GM23338 (cell line): ENCODE data around the gene ARHGEF1. TPM values are rescaled to one million over a fixed set of nuclear protein-coding genes. Genes with fewer than 3 reads are reported as not detected.

Experiments used
- ATAC-seq: fragments of 200-7000 bp; cut with Tn5 transposase; 3 replicates; pipeline ENCODE4 v1.9.1; 2020
- DNase-seq: peaks from one replicate; pipeline ENCODE4 v3.0.0-alpha.2; 2015; ENCODE audit warnings: low spot score
- H2AFZ ChIP-seq: fragments of 200-600 bp; sonication (generic); 2 replicates; pipeline ENCODE4 v1.8.0; 2016; ENCODE audit warnings: antibody characterized with exemption, mild to moderate bottlenecking, moderate library complexity
- H3F3A ChIP-seq: fragments of 200-600 bp; sonication (generic); replicated peaks from 2 replicates; pipeline ENCODE4 v1.8.0; 2017; ENCODE audit warnings: antibody characterized with exemption, mixed run types, low read depth
- H3K27ac ChIP-seq: fragments of 200-600 bp; sonication (generic); 2 replicates; pipeline ENCODE4 v1.6.1; 2016; ENCODE audit warnings: low read depth
- H3K27me3 ChIP-seq: fragments of 200-600 bp; sonication (generic); 2 replicates; pipeline ENCODE4 v1.8.0; 2016; ENCODE audit warnings: mild to moderate bottlenecking, mixed run types, moderate library complexity; ENCODE audit not compliant: insufficient read depth
- H3K36me3 ChIP-seq: fragments of 200-600 bp; sonication (generic); 2 replicates; pipeline ENCODE4 v1.8.0; 2016; ENCODE audit warnings: mild to moderate bottlenecking; ENCODE audit not compliant: insufficient read depth
- H3K4me1 ChIP-seq: fragments of 200-600 bp; sonication (generic); 2 replicates; pipeline ENCODE4 v1.8.0; 2016; ENCODE audit warnings: mild to moderate bottlenecking, moderate library complexity; ENCODE audit not compliant: insufficient read depth
- H3K4me2 ChIP-seq: fragments of 200-600 bp; sonication (generic); 2 replicates; pipeline ENCODE4 v1.7.1; 2017; ENCODE audit warnings: mixed run types
- H3K4me3 ChIP-seq: fragments of 200-600 bp; sonication (generic); 2 replicates; pipeline ENCODE4 v1.6.1; 2016; ENCODE audit warnings: mixed run types
- H3K79me2 ChIP-seq: fragments of 200-600 bp; sonication (generic); replicated peaks from 2 replicates; pipeline ENCODE4 v1.8.0; 2017; ENCODE audit warnings: mild to moderate bottlenecking; ENCODE audit not compliant: insufficient read depth
- H3K9me2 ChIP-seq: fragments of 200-600 bp; sonication (generic); 2 replicates; pipeline ENCODE4 v1.8.0; 2017; ENCODE audit not compliant: insufficient read depth
- H4K20me1 ChIP-seq: fragments of 200-600 bp; sonication (generic); replicated peaks from 2 replicates; pipeline ENCODE4 v1.8.0; 2017; ENCODE audit warnings: mild to moderate bottlenecking; ENCODE audit not compliant: insufficient read depth
- H3K27ac Mint-ChIP-seq: 2 replicates; pipeline ENCODE4 v1.8.0; 2020; ENCODE audit warnings: inconsistent platforms, mild to moderate bottlenecking, moderate library complexity, mixed read lengths
- H3K27me3 Mint-ChIP-seq: 3 replicates; pipeline ENCODE4 v1.8.0; 2022; ENCODE audit warnings: low read depth, mild to moderate bottlenecking, moderate library complexity, mixed read lengths, inconsistent platforms; ENCODE audit not compliant: insufficient read depth, poor library complexity
- H3K36me3 Mint-ChIP-seq: 3 replicates; pipeline ENCODE4 v1.8.0; 2021; ENCODE audit warnings: low read depth, mild to moderate bottlenecking, inconsistent platforms, moderate library complexity, mixed read lengths
- H3K4me1 Mint-ChIP-seq: 3 replicates; pipeline ENCODE4 v1.8.0; 2020; ENCODE audit warnings: mild to moderate bottlenecking, inconsistent platforms, mixed read lengths
- H3K4me3 Mint-ChIP-seq: 3 replicates; pipeline ENCODE4 v1.8.0; 2021; ENCODE audit warnings: moderate library complexity, mild to moderate bottlenecking, inconsistent platforms, mixed read lengths
- H3K9me3 Mint-ChIP-seq: 3 replicates; pipeline ENCODE4 v1.8.0; 2020; ENCODE audit warnings: moderate library complexity, mild to moderate bottlenecking, inconsistent platforms, mixed read lengths
- CREB1 ChIP-seq: fragments of 250-450 bp; sonication (Bioruptor Pico); IDR thresholded peaks from 2 replicates; pipeline ENCODE4 v1.5.0; 2020; ENCODE audit warnings: low read depth, mild to moderate bottlenecking, moderate library complexity
- EZH2 ChIP-seq: fragments of 200-600 bp; sonication (generic); IDR thresholded peaks from one replicate; pipeline ENCODE4 v1.8.0; 2017; ENCODE audit warnings: antibody characterized with exemption, mild to moderate bottlenecking, low read depth; ENCODE audit not compliant: unreplicated experiment
- EZH2phosphoT487 ChIP-seq: fragments of 200-600 bp; sonication (generic); IDR thresholded peaks from one replicate; pipeline ENCODE4 v1.8.1; 2018; ENCODE audit warnings: antibody characterized with exemption; ENCODE audit not compliant: unreplicated experiment
- JUNB ChIP-seq: IDR thresholded peaks from one replicate; pipeline ENCODE4 v1.6.1; 2016; ENCODE audit warnings: antibody characterized with exemption; ENCODE audit not compliant: unreplicated experiment
- NANOG ChIP-seq: IDR thresholded peaks from 2 replicates; pipeline ENCODE4 v1.6.1; 2016; ENCODE audit warnings: antibody characterized with exemption, borderline replicate concordance
- POLR2AphosphoS5 ChIP-seq: IDR thresholded peaks from 2 replicates; pipeline ENCODE4 v1.6.1; 2016; ENCODE audit warnings: antibody characterized with exemption, low read depth
- STAT1 ChIP-seq: IDR thresholded peaks from one replicate; pipeline ENCODE4 v1.6.1; 2016; ENCODE audit warnings: antibody characterized with exemption; ENCODE audit not compliant: unreplicated experiment
- ZNF114 ChIP-seq: fragments of 250-450 bp; sonication (Bioruptor Pico); IDR thresholded peaks from 2 replicates; pipeline ENCODE4 v1.5.0; 2020; ENCODE audit warnings: mild to moderate bottlenecking, moderate library complexity
- ZNF331 ChIP-seq: fragments of 250-450 bp; sonication (Bioruptor Pico); IDR thresholded peaks from 2 replicates; pipeline ENCODE4 v1.5.0; 2020; ENCODE audit warnings: low read depth, mild to moderate bottlenecking, moderate library complexity
- polyA plus RNA-seq: library from polyadenylated mRNA; unstranded; fragments of >200 nt; fragmentation: Nextera tagmentation; extraction: Ambion mirVana; gene quantifications from 2 replicates; pipeline ENCODE4 v1.2.1, GENCODE V29; 2016
- total RNA-seq: library from RNA; depleted of rRNA; stranded (reverse); fragments of >200 nt; shearing (Covaris generic); gene quantifications from 2 replicates; pipeline ENCODE4 v1.2.3, GENCODE V29; 2014
- TF ChIP-seq, protein P1 (sequence below), 2 experiments: fragments of 200-600 bp in 1 of 2; sonication (generic) in 1 of 2; conservative IDR thresholded peaks; 2 replicates each; pipeline versions ENCODE4 v1.5.1 to v1.6.1; 2016 to 2017; ENCODE audit warnings: antibody characterized with exemption in 2 of 2, low read depth in 2 of 2, mild to moderate bottlenecking in 2 of 2, moderate library complexity in 1 of 2
- TF ChIP-seq, protein P2 (sequence below): fragments of 250-450 bp; sonication (Bioruptor Pico); IDR thresholded peaks from 2 replicates; pipeline ENCODE4 v1.5.0; 2020; ENCODE audit warnings: mild to moderate bottlenecking, moderate library complexity
- TF ChIP-seq, protein P3 (sequence below): IDR thresholded peaks from 2 replicates; pipeline ENCODE4 v1.6.1; 2016; ENCODE audit warnings: antibody characterized with exemption
- TF ChIP-seq, protein P4 (sequence below): IDR thresholded peaks from one replicate; pipeline ENCODE4 v1.6.1; 2018; ENCODE audit warnings: antibody characterized with exemption; ENCODE audit not compliant: unreplicated experiment

The ARHGEF1 gene
- total and polyA plus RNA-seq, 2 experiments from 2014 or later, result 41.3 to 44.7 TPM

DNA sequence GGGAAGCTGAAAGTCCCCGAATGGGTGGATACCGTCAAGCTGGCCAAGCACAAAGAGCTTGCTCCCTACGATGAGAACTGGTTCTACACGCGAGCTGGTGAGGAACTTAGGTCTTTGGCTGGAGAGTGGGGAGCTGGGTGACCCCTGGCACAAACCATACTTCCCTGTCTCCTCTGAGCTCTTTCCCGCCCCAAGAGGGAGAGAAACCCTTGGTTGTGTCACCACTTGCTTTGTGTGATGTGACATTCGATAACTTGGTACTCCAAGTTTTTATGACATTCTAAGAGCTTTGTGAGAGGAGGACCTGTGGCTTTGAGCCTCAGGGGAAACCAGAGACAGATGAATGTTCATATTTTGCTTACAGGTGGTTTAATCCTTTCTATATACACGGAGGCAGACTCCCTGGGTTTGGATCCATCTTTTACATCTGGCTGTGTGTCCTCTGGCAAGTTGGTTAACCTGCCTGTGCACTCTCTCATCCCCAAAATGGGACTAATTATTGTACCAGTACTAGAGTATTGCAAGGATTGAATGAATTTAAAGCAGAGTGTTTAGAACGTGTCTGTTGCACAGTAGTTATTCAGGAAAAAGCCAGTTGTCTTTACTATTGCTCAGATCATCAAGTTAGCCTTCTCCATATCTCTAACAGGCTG lies 21.7 kb upstream of the ARHGEF1 start:
- Histone ChIP-seq H3K4me1 (peaks cover 41% of the 10 kb centered on the region), H3K27ac (peak overlapping the region; percentile 98), H3K4me3 (peak overlapping the region; percentile 69), H3F3A (peaks cover 52% of the 10 kb centered on the region), H3K4me2 (peak overlapping the region; percentile 99), H3K36me3 (peaks cover 52% of the 10 kb centered on the region), H4K20me1 (peaks cover 47% of the 10 kb centered on the region), H3K79me2 (peaks cover 60% of the 10 kb centered on the region), H3K27me3 (no peaks in the 10 kb centered on the region), H3K9me2 (no peaks in the 10 kb centered on the region), H2AFZ (no peak overlapping the region)
- H3K27ac Mint-ChIP-seq, result peak overlapping the region; percentile 99
- peak overlapping the region; percentile 85 for H3K4me3 Mint-ChIP-seq
- DNase-seq (no peak), ATAC-seq (no peak)
- H3K36me3 Mint-ChIP-seq, result peaks cover 59% of the 10 kb centered on the region
- no peak for TF ChIP-seq EZH2phosphoT487
- no peak for TF ChIP-seq ZNF331 (CRISPR knock-in tag)
- TF ChIP-seq JUNB, result no peak
- TF ChIP-seq, protein P1, sequence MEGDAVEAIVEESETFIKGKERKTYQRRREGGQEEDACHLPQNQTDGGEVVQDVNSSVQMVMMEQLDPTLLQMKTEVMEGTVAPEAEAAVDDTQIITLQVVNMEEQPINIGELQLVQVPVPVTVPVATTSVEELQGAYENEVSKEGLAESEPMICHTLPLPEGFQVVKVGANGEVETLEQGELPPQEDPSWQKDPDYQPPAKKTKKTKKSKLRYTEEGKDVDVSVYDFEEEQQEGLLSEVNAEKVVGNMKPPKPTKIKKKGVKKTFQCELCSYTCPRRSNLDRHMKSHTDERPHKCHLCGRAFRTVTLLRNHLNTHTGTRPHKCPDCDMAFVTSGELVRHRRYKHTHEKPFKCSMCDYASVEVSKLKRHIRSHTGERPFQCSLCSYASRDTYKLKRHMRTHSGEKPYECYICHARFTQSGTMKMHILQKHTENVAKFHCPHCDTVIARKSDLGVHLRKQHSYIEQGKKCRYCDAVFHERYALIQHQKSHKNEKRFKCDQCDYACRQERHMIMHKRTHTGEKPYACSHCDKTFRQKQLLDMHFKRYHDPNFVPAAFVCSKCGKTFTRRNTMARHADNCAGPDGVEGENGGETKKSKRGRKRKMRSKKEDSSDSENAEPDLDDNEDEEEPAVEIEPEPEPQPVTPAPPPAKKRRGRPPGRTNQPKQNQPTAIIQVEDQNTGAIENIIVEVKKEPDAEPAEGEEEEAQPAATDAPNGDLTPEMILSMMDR (conservative IDR thresholded peaks at IDR 0.05; ENCODE audit: low read depth in 2 of 2), result no peak
- TF ChIP-seq NANOG, result no peak
- TF ChIP-seq, protein P2, sequence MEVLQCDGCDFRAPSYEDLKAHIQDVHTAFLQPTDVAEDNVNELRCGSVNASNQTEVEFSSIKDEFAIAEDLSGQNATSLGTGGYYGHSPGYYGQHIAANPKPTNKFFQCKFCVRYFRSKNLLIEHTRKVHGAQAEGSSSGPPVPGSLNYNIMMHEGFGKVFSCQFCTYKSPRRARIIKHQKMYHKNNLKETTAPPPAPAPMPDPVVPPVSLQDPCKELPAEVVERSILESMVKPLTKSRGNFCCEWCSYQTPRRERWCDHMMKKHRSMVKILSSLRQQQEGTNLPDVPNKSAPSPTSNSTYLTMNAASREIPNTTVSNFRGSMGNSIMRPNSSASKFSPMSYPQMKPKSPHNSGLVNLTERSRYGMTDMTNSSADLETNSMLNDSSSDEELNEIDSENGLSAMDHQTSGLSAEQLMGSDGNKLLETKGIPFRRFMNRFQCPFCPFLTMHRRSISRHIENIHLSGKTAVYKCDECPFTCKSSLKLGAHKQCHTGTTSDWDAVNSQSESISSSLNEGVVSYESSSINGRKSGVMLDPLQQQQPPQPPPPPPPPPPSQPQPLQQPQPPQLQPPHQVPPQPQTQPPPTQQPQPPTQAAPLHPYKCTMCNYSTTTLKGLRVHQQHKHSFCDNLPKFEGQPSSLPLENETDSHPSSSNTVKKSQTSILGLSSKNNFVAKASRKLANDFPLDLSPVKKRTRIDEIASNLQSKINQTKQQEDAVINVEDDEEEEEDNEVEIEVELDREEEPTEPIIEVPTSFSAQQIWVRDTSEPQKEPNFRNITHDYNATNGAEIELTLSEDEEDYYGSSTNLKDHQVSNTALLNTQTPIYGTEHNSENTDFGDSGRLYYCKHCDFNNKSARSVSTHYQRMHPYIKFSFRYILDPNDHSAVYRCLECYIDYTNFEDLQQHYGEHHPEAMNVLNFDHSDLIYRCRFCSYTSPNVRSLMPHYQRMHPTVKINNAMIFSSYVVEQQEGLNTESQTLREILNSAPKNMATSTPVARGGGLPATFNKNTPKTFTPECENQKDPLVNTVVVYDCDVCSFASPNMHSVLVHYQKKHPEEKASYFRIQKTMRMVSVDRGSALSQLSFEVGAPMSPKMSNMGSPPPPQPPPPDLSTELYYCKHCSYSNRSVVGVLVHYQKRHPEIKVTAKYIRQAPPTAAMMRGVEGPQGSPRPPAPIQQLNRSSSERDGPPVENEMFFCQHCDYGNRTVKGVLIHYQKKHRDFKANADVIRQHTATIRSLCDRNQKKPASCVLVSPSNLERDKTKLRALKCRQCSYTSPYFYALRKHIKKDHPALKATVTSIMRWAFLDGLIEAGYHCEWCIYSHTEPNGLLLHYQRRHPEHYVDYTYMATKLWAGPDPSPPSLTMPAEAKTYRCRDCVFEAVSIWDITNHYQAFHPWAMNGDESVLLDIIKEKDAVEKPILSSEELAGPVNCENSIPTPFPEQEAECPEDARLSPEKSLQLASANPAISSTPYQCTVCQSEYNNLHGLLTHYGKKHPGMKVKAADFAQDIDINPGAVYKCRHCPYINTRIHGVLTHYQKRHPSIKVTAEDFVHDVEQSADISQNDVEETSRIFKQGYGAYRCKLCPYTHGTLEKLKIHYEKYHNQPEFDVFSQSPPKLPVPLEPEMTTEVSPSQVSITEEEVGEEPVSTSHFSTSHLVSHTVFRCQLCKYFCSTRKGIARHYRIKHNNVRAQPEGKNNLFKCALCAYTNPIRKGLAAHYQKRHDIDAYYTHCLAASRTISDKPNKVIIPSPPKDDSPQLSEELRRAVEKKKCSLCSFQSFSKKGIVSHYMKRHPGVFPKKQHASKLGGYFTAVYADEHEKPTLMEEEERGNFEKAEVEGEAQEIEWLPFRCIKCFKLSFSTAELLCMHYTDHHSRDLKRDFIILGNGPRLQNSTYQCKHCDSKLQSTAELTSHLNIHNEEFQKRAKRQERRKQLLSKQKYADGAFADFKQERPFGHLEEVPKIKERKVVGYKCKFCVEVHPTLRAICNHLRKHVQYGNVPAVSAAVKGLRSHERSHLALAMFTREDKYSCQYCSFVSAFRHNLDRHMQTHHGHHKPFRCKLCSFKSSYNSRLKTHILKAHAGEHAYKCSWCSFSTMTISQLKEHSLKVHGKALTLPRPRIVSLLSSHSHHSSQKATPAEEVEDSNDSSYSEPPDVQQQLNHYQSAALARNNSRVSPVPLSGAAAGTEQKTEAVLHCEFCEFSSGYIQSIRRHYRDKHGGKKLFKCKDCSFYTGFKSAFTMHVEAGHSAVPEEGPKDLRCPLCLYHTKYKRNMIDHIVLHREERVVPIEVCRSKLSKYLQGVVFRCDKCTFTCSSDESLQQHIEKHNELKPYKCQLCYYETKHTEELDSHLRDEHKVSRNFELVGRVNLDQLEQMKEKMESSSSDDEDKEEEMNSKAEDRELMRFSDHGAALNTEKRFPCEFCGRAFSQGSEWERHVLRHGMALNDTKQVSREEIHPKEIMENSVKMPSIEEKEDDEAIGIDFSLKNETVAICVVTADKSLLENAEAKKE (CRISPR knock-in tag), result no peak
- no peak for TF ChIP-seq POLR2AphosphoS5
- TF ChIP-seq, protein P3, sequence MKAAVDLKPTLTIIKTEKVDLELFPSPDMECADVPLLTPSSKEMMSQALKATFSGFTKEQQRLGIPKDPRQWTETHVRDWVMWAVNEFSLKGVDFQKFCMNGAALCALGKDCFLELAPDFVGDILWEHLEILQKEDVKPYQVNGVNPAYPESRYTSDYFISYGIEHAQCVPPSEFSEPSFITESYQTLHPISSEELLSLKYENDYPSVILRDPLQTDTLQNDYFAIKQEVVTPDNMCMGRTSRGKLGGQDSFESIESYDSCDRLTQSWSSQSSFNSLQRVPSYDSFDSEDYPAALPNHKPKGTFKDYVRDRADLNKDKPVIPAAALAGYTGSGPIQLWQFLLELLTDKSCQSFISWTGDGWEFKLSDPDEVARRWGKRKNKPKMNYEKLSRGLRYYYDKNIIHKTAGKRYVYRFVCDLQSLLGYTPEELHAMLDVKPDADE, result no peak
- TF ChIP-seq, protein P4, sequence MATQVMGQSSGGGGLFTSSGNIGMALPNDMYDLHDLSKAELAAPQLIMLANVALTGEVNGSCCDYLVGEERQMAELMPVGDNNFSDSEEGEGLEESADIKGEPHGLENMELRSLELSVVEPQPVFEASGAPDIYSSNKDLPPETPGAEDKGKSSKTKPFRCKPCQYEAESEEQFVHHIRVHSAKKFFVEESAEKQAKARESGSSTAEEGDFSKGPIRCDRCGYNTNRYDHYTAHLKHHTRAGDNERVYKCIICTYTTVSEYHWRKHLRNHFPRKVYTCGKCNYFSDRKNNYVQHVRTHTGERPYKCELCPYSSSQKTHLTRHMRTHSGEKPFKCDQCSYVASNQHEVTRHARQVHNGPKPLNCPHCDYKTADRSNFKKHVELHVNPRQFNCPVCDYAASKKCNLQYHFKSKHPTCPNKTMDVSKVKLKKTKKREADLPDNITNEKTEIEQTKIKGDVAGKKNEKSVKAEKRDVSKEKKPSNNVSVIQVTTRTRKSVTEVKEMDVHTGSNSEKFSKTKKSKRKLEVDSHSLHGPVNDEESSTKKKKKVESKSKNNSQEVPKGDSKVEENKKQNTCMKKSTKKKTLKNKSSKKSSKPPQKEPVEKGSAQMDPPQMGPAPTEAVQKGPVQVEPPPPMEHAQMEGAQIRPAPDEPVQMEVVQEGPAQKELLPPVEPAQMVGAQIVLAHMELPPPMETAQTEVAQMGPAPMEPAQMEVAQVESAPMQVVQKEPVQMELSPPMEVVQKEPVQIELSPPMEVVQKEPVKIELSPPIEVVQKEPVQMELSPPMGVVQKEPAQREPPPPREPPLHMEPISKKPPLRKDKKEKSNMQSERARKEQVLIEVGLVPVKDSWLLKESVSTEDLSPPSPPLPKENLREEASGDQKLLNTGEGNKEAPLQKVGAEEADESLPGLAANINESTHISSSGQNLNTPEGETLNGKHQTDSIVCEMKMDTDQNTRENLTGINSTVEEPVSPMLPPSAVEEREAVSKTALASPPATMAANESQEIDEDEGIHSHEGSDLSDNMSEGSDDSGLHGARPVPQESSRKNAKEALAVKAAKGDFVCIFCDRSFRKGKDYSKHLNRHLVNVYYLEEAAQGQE, result no peak
- no peak for TF ChIP-seq ZNF114 (CRISPR knock-in tag)
- TF ChIP-seq CREB1, result no peak
- no peak for TF ChIP-seq STAT1
- no peak for TF ChIP-seq EZH2
- peaks cover 42% of the 10 kb centered on the region for H3K4me1 Mint-ChIP-seq
- H3K9me3 Mint-ChIP-seq, result peaks cover 3% of the 10 kb centered on the region; the same call in 1 of the 3 replicates
- H3K27me3 Mint-ChIP-seq, result peaks cover 29% of the 10 kb centered on the region
